Effector memory CD8-positive, alpha-beta T cell (primary cell): ENCODE results near the gene XPOT.

Source experiments
- ATAC-seq: fragments of 150-1000 bp; cut with Tn5 transposase; replicated peaks from 2 replicates; pipeline ENCODE4 v1.10.0; 2021; ENCODE audit warnings: mild to moderate bottlenecking, moderate library complexity
- DNase-seq, 3 experiments: peaks; one replicate each; pipeline ENCODE4 v3.0.0; 2021
- H3K27ac Mint-ChIP-seq, 2 donors: one replicate each; pipeline ENCODE4 v1.8.0; 2022; ENCODE audit warnings: mild to moderate bottlenecking in 2 of 2, mixed read lengths in 2 of 2, moderate library complexity in 2 of 2
- H3K27me3 Mint-ChIP-seq, 2 donors: one replicate each; pipeline ENCODE4 v1.8.0; 2022; ENCODE audit warnings: mixed read lengths in 2 of 2
- H3K36me3 Mint-ChIP-seq: one replicate; pipeline ENCODE4 v1.8.0; 2022; ENCODE audit warnings: mild to moderate bottlenecking, moderate library complexity, mixed read lengths; ENCODE audit not compliant: insufficient read depth
- H3K4me1 Mint-ChIP-seq, 2 donors: one replicate each; pipeline ENCODE4 v1.8.0; 2022; ENCODE audit warnings: low read depth in 2 of 2, mixed read lengths in 2 of 2
- H3K4me3 Mint-ChIP-seq, 2 donors: one replicate each; pipeline ENCODE4 v1.8.0; 2022; ENCODE audit warnings: mild to moderate bottlenecking in 2 of 2, mixed read lengths in 2 of 2, moderate library complexity in 2 of 2
- H3K9me3 Mint-ChIP-seq, 2 donors: one replicate each; pipeline ENCODE4 v1.8.0; 2022; ENCODE audit warnings: mixed read lengths in 2 of 2

The XPOT gene

GRCh38 chr12:64461634-64462414 is 57.6 kb downstream of the XPOT start:
- no peaks in the 10 kb centered on the region for H3K27me3 Mint-ChIP-seq
- DNase-seq (no peak), ATAC-seq (no peak)
- peaks cover 52% of the 10 kb centered on the region for H3K36me3 Mint-ChIP-seq
- H3K9me3 Mint-ChIP-seq, result no peaks in the 10 kb centered on the region
- peaks cover 20 to 39% of the 10 kb centered on the region in 2 donors for H3K4me1 Mint-ChIP-seq
- peak overlapping the region in 1 of 2 donors; percentile 73 for H3K27ac Mint-ChIP-seq
- no peak overlapping the region for H3K4me3 Mint-ChIP-seq

GRCh38 chr12:64466178-64466577 is 62.0 kb downstream of the XPOT start:
- ATAC-seq, result no peak
- Mint-ChIP-seq H3K4me3 (no peak overlapping the region), H3K9me3 (no peaks in the 10 kb centered on the region), H3K27me3 (no peaks in the 10 kb centered on the region), H3K4me1 (peaks cover 7 to 9% of the 10 kb centered on the region in 2 donors), H3K36me3 (peaks cover 66% of the 10 kb centered on the region), H3K27ac (peak overlapping the region; percentile 29 to 87)
- DNase-seq, result no peak

- H3K36me3 Mint-ChIP-seq, result peaks cover 58% of the 10 kb centered on the region
- peak overlapping the region; percentile 0 to 62 for H3K27ac Mint-ChIP-seq
- no peak overlapping the region for H3K4me3 Mint-ChIP-seq
These were observed 64.8 kb downstream of the XPOT start for GRCh38 chr12:64468966-64469365.

DNA sequence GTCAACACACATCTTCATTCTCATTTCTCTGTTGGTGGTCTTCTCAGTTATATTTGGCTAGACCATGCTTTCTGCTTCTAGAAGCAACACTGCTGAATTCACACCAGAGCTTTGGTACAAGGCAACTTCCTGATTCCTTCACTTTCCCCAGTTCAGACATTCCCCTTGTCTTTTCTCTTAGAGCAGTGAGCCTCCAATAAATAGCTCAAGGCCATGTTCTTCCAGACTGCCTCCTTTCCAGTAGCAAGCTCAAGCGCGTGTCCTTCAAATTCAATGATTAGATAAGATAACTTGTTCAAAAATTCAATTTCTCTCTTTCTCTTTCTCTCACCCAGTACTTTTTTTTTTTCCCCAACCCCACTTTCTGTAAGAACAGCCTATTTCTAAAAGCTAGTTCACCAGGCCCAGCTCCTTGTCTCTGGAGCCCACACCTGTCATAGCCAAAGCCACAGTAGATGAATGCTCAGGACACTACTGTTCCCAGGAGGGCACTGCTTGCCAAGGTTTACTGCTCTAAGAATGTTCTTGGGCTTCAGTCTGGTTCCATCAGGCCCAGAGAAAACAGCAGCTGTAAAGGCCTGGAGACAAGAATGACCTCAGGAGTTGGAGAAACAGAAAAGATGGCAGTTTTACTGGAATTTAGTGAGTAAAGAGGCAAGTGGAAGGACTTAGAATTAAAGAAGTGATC is 65.4 kb downstream of the XPOT start:
- Mint-ChIP-seq H3K9me3 (no peaks in the 10 kb centered on the region), H3K36me3 (peaks cover 56% of the 10 kb centered on the region), H3K4me3 (no peak overlapping the region), H3K27ac (peak overlapping the region; percentile 0 to 62), H3K27me3 (no peaks in the 10 kb centered on the region), H3K4me1 (peaks cover 10 to 14% of the 10 kb centered on the region in 2 donors)
- DNase-seq (no peak), ATAC-seq (no peak)

More at GRCh38 chr12:64468966-64469365, 64.8 kb downstream of the XPOT start:
- Mint-ChIP-seq H3K27me3 (no peaks in the 10 kb centered on the region), H3K4me1 (peaks cover 10 to 14% of the 10 kb centered on the region in 2 donors), H3K9me3 (no peaks in the 10 kb centered on the region)
- no peak for ATAC-seq
- DNase-seq, result no peak

DNA sequence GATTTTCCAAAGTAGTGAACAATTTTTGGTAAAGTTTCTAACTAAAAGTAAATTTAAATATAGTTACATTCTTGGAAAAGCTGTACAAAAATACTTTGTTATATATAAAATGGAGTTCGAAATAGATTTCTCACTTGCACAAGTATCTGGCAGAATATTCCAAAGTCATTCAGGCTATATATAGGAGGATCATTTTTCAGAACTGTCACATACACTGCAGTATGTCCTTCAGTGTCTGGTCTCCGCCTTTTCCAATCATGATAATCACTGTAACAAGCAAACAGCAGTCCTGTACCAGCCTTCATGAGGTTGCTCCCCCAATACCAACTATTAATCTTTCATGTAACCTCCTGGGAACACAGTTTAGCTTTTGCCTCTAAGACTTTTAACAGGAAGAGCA is 66.3 kb downstream of the XPOT start:
- Mint-ChIP-seq H3K36me3 (peaks cover 56% of the 10 kb centered on the region), H3K4me1 (peaks cover 10 to 12% of the 10 kb centered on the region in 2 donors), H3K27me3 (no peaks in the 10 kb centered on the region), H3K4me3 (no peak overlapping the region), H3K27ac (peak overlapping the region; percentile 74 to 78), H3K9me3 (no peaks in the 10 kb centered on the region)
- DNase-seq, result no peak
- no peak for ATAC-seq

- Mint-ChIP-seq H3K4me3 (no peak overlapping the region), H3K27me3 (no peaks in the 10 kb centered on the region), H3K36me3 (peaks cover 53% of the 10 kb centered on the region), H3K9me3 (peaks cover 0 to 3% of the 10 kb centered on the region in 2 donors), H3K27ac (peak overlapping the region; percentile 38 to 59), H3K4me1 (peaks cover 15 to 18% of the 10 kb centered on the region in 2 donors)
- DNase-seq, result no peak
- ATAC-seq, result no peak
These were observed 69.0 kb downstream of the XPOT start for GRCh38 chr12:64473176-64473575.

DNA sequence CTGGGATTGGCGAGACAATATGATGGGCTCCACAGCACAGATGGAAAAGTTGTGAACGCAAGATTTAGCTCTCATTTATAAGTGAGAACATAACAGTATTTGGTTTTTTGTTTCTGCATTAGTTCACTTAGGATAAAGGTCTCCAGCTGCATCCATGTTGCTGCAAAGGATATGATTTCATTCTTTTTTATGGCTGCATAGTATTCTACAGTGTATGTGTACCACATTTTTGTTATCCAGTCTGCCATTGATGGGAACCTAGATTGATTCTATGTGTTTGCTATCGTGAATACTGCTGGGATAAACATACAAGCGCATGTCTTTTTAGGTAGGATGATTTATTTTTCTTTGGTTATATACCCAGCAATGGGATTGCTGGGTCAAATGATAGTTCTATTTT is 71.3 kb downstream of the XPOT start:
- H3K9me3 Mint-ChIP-seq, result peaks cover 0 to 3% of the 10 kb centered on the region in 2 donors
- ATAC-seq (no peak), DNase-seq (no peak)
- H3K36me3 Mint-ChIP-seq, result peaks cover 48% of the 10 kb centered on the region
- peaks cover 8 to 24% of the 10 kb centered on the region in 2 donors for H3K4me1 Mint-ChIP-seq
- no peak overlapping the region for H3K4me3 Mint-ChIP-seq
- H3K27ac Mint-ChIP-seq, result no peak overlapping the region
- H3K27me3 Mint-ChIP-seq, result no peaks in the 10 kb centered on the region

GRCh38 chr12:64476844-64477243 is 72.7 kb downstream of the XPOT start:
- peaks cover 8 to 24% of the 10 kb centered on the region in 2 donors for H3K4me1 Mint-ChIP-seq
- H3K4me3 Mint-ChIP-seq, result no peak overlapping the region
- no peak for DNase-seq
- no peaks in the 10 kb centered on the region for H3K27me3 Mint-ChIP-seq
- ATAC-seq, result no peak
- H3K36me3 Mint-ChIP-seq, result peaks cover 48% of the 10 kb centered on the region
- peaks cover 0 to 3% of the 10 kb centered on the region in 2 donors for H3K9me3 Mint-ChIP-seq
- H3K27ac Mint-ChIP-seq, result peak overlapping the region; percentile 29 to 31

GRCh38 chr12:64478661-64479060 is 74.5 kb downstream of the XPOT start:
- Mint-ChIP-seq H3K27ac (peak overlapping the region in 1 of 2 donors; percentile 82), H3K27me3 (no peaks in the 10 kb centered on the region), H3K4me3 (no peak overlapping the region), H3K4me1 (peaks cover 8 to 19% of the 10 kb centered on the region in 2 donors), H3K9me3 (peaks cover 0 to 3% of the 10 kb centered on the region in 2 donors), H3K36me3 (peaks cover 43% of the 10 kb centered on the region)
- ATAC-seq (no peak), DNase-seq (no peak)

DNA sequence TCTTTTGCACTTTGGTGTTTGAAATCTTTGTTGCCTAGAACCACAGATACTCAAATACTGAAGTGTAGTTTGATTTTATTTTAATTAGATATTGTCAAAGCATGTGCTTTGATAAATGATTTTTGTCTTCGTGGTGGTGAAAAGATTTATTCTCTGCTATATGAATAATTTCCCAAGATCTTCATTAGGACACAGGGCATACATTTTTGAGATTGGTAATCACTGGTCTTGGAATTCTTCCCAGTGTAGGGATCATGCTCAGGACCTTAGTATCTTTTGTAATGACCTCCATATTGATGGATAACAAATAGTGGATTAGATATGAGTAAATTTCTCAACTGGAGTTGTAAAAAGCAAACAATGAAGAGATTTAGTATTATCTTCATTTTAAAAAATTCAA is 76.0 kb downstream of the XPOT start:
- H3K36me3 Mint-ChIP-seq, result peaks cover 41% of the 10 kb centered on the region
- peaks cover 8 to 19% of the 10 kb centered on the region in 2 donors for H3K4me1 Mint-ChIP-seq
- no peaks in the 10 kb centered on the region for H3K27me3 Mint-ChIP-seq
- DNase-seq (no peak), ATAC-seq (no peak)
- H3K27ac Mint-ChIP-seq, result no peak overlapping the region
- peaks cover 0 to 3% of the 10 kb centered on the region in 2 donors for H3K9me3 Mint-ChIP-seq
- no peak overlapping the region for H3K4me3 Mint-ChIP-seq

DNA sequence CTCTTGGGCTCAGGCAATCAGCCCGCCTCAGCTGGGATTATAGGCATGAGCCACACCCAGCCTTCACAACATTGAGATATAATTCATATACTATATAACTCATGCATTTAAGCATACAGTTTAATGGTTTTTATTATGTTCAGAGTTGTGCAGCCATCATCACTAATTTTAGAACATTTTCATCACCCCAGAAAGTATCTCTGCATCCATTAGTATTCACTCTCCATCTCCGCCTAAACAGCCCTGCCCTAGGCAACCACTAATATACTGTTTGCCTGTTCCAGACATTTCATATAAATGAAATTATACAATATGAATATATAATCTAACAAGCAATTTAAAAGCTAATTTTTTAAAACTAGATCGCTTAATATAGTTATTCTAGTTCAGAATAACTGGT is 82.5 kb downstream of the XPOT start:
- H3K36me3 Mint-ChIP-seq, result peaks cover 63% of the 10 kb centered on the region
- H3K27ac Mint-ChIP-seq, result peak overlapping the region in 1 of 2 donors; percentile 25
- peaks cover 0 to 3% of the 10 kb centered on the region in 2 donors for H3K4me1 Mint-ChIP-seq
- ATAC-seq (no peak), DNase-seq (no peak)
- H3K9me3 Mint-ChIP-seq, result no peaks in the 10 kb centered on the region
- no peaks in the 10 kb centered on the region for H3K27me3 Mint-ChIP-seq
- no peak overlapping the region for H3K4me3 Mint-ChIP-seq

- H3K4me1 Mint-ChIP-seq, result peaks cover 5 to 14% of the 10 kb centered on the region in 2 donors
- H3K9me3 Mint-ChIP-seq, result no peaks in the 10 kb centered on the region
- no peak for ATAC-seq
- no peak for DNase-seq
- peak overlapping the region in 1 of 2 donors; percentile 82 for H3K27ac Mint-ChIP-seq
- peaks cover 82% of the 10 kb centered on the region for H3K36me3 Mint-ChIP-seq
- no peaks in the 10 kb centered on the region for H3K27me3 Mint-ChIP-seq
- no peak overlapping the region for H3K4me3 Mint-ChIP-seq
These were observed 87.5 kb downstream of the XPOT start for GRCh38 chr12:64491718-64492117.

GRCh38 chr12:64493513-64493912 is 89.3 kb downstream of the XPOT start:
- peaks cover 91% of the 10 kb centered on the region for H3K36me3 Mint-ChIP-seq

More at GRCh38 chr12:64493513-64493912, 89.3 kb downstream of the XPOT start:
- Mint-ChIP-seq H3K4me3 (no peak overlapping the region), H3K27me3 (no peaks in the 10 kb centered on the region), H3K9me3 (no peaks in the 10 kb centered on the region), H3K27ac (no peak overlapping the region), H3K4me1 (peaks cover 5 to 14% of the 10 kb centered on the region in 2 donors)
- DNase-seq (no peak), ATAC-seq (no peak)
